Mucosa of descending colon (tissue), 3 donors: ENCODE results near the gene GUCA1A. TPM values are rescaled to one million over a fixed set of nuclear protein-coding genes. Genes with fewer than 3 reads are reported as not detected.
A peak's percentile ranks its signal among the peaks of the same experiment; 100 is the strongest.

Experiments used
- ATAC-seq: fragments of 200-7000 bp; cut with Tn5 transposase; one replicate; pipeline ENCODE4 v1.9.1; 2020; ENCODE audit warnings: mild to moderate bottlenecking, moderate library complexity
- DNase-seq, 3 donors: peaks; one replicate each; pipeline ENCODE4 v3.0.0-alpha.2; 2020
- H3K36me3 ChIP-seq: fragments of 200-600 bp; one replicate; pipeline ENCODE4 v1.8.0; 2021; ENCODE audit warnings: low read depth, mild to moderate bottlenecking
- H3K4me1 ChIP-seq: fragments of 200-600 bp; one replicate; pipeline ENCODE4 v1.8.0; 2021; ENCODE audit warnings: low read depth, mild to moderate bottlenecking
- H3K4me3 ChIP-seq: fragments of 200-600 bp; one replicate; pipeline ENCODE4 v1.8.0; 2021; ENCODE audit warnings: mild to moderate bottlenecking
- H3K9me3 ChIP-seq: fragments of 200-600 bp; one replicate; pipeline ENCODE4 v1.8.0; 2021; ENCODE audit warnings: mild to moderate bottlenecking
- CTCF ChIP-seq: fragments of 200-600 bp; IDR thresholded peaks from one replicate; pipeline ENCODE4 v1.8.0; 2022; ENCODE audit warnings: antibody characterized with exemption, mild to moderate bottlenecking
- intact Hi-C, 2 donors: fragments of 100-400 bp; cut with DNase I in 1 of 2; cut with micrococcal nuclease in 1 of 2; formaldehyde crosslinking; loops; one replicate each; pipeline versions ENCODE4 v1.11.0 to v1.11.1; 2022; cut with DNase I, micrococcal nuclease
- total RNA-seq, 3 donors: library from RNA; stranded (reverse); fragmentation: NEBNext Ultra II Directional in 2 of 3; extraction: Animal tissue kit (Norgen Biotek cat#: 25700) in 2 of 3; gene quantifications; one replicate each; pipeline versions ENCODE4 v1.2.1 to v1.2.4, GENCODE V29; 2021 to 2023
- donor health status: DM: no; HTN: no; CAD: no; lungs with moderate emphysema.
- donor health status: DM: no; HTN: no; CAD: no.
- donor health status: DM: no; HTN: yes; CAD: no.

GUCA1A gene
- total RNA-seq, 3 donors from 2014 or later, result not detected

GRCh38 chr6:42135722-42136121, 37.4 kb upstream of the GUCA1A start:
- intact Hi-C loops, result no loop called here

GRCh38 chr6:42136508-42137193, 36.5 kb upstream of the GUCA1A start:
- intact Hi-C loops, result no loop called here
- no peak for TF ChIP-seq CTCF
- H3K4me1 ChIP-seq, result peaks cover 40% of the 10 kb centered on the region
- no peaks in the 10 kb centered on the region for H3K36me3 ChIP-seq
- H3K9me3 ChIP-seq, result no peaks in the 10 kb centered on the region
- H3K4me3 ChIP-seq, result no peak overlapping the region
- DNase-seq (no peak), ATAC-seq (peak; percentile 58)

More at GRCh38 chr6:42135722-42136121, 37.4 kb upstream of the GUCA1A start:
- no peak for TF ChIP-seq CTCF
- ATAC-seq (no peak), DNase-seq (no peak)
- no peaks in the 10 kb centered on the region for H3K36me3 ChIP-seq
- no peaks in the 10 kb centered on the region for H3K9me3 ChIP-seq
- H3K4me3 ChIP-seq, result no peak overlapping the region
- peaks cover 37% of the 10 kb centered on the region for H3K4me1 ChIP-seq

- ATAC-seq, result peak; percentile 50
- peak in 2 of 3 donors; percentile 65 to 73 for DNase-seq
Observed at GRCh38 chr6:42137194-42137753, 35.9 kb upstream of the GUCA1A start.

GRCh38 chr6:42138190-42138589, 35.0 kb upstream of the GUCA1A start:
- no peak for DNase-seq
- TF ChIP-seq CTCF, result no peak
- no peak for ATAC-seq
- intact Hi-C loops, result no loop called here
- no peaks in the 10 kb centered on the region for H3K36me3 ChIP-seq
- no peak overlapping the region for H3K4me3 ChIP-seq
- H3K9me3 ChIP-seq, result no peaks in the 10 kb centered on the region
- H3K4me1 ChIP-seq, result peaks cover 40% of the 10 kb centered on the region

More at GRCh38 chr6:42137194-42137753, 35.9 kb upstream of the GUCA1A start:
- intact Hi-C loops, result no loop called here
- H3K4me3 ChIP-seq, result no peak overlapping the region
- no peaks in the 10 kb centered on the region for H3K9me3 ChIP-seq
- H3K4me1 ChIP-seq, result peaks cover 40% of the 10 kb centered on the region
- H3K36me3 ChIP-seq, result no peaks in the 10 kb centered on the region
- TF ChIP-seq CTCF, result no peak

- ATAC-seq, result peak; percentile 32
- H3K36me3 ChIP-seq, result no peaks in the 10 kb centered on the region
- intact Hi-C loops, result no loop called here
Observed at GRCh38 chr6:42138630-42139619, 34.2 kb upstream of the GUCA1A start.

More at GRCh38 chr6:42138630-42139619, 34.2 kb upstream of the GUCA1A start:
- H3K4me1 ChIP-seq, result peaks cover 40% of the 10 kb centered on the region
- no peak for DNase-seq
- TF ChIP-seq CTCF, result no peak
- H3K9me3 ChIP-seq, result no peaks in the 10 kb centered on the region
- no peak overlapping the region for H3K4me3 ChIP-seq
